Right cardiac atrium (tissue), 5 donors: ENCODE results near the gene USP24. TPM values are rescaled to one million over a fixed set of nuclear protein-coding genes. Genes with fewer than 3 reads are reported as not detected.

Experiments used
- ATAC-seq, 2 donors: fragments of 200-7000 bp; cut with Tn5 transposase; one replicate each; pipeline versions ENCODE4 v1.8.0 to v1.9.1; 2020; ENCODE audit warnings: moderate library complexity in 2 of 2, mild to moderate bottlenecking in 1 of 2
- DNase-seq, 3 donors: peaks; one replicate each; pipeline ENCODE4 v3.0.0-alpha.2; 2020
- H3K27ac ChIP-seq: one replicate; pipeline ENCODE4 v1.5.1; 2013; ENCODE audit warnings: mild to moderate bottlenecking, low read length, control low read depth, moderate library complexity
- H3K27me3 ChIP-seq: one replicate; pipeline ENCODE4 v1.6.1; 2013; ENCODE audit not compliant: control insufficient read depth, insufficient read depth
- H3K4me1 ChIP-seq: one replicate; pipeline ENCODE4 v1.6.1; 2013; ENCODE audit warnings: low read length; ENCODE audit not compliant: control insufficient read depth, insufficient read depth
- H3K4me3 ChIP-seq: one replicate; pipeline ENCODE4 v1.5.1; 2013; ENCODE audit warnings: low read length, control low read depth
- H3K9me3 ChIP-seq: one replicate; pipeline ENCODE4 v1.6.1; 2013; ENCODE audit warnings: low read length; ENCODE audit not compliant: control insufficient read depth
- WGBS: extraction: QIAGEN DNeasy Blood & Tissue Kit; methylation state at CpG from one replicate; pipeline ENCODE4 v1.1.7; 2013; 5-methylcytosine and 5-hydroxymethylcytosine counted together
- intact Hi-C, 4 donors: fragments of 100-400 bp; cut with DNase I; formaldehyde crosslinking; loops; one replicate each; pipeline versions ENCODE4 v1.11.0 to v1.14.0; 2022 to 2023
- long read RNA-seq, 4 donors: library from polyadenylated mRNA; unstranded; transcript quantifications; one replicate each; pipeline ENCODE4 v2.0.0, GENCODE V29; 2020 to 2021
- polyA plus RNA-seq: library from polyadenylated mRNA; stranded (reverse); fragments of 200-250 nt; gene quantifications from one replicate; pipeline ENCODE4 v1.2.3, GENCODE V29; 2013
- total RNA-seq, 4 donors: library from RNA; stranded (reverse); fragmentation: NEBNext Ultra II Directional; extraction: Animal tissue kit (Norgen Biotek cat#: 25700); gene quantifications; one replicate each; pipeline ENCODE4 v1.2.1, GENCODE V29; 2021
- donor health status: healthy with polysubstance abuse.
- donor health status: DM: no; HTN: yes; CAD: no.
- donor health status: DM: no; HTN: no; CAD: no.
- donor health status: DM: no; HTN: yes; CAD: no; lungs with severe emphysema.
- donor health status: DM: yes; HTN: yes; CAD: no.

The USP24 gene
- total RNA-seq (10 to 100 TPM; 32.6 to 35.7 (median 34.7) TPM), polyA plus RNA-seq (11.4 TPM)
- long read RNA-seq, donor 1, partial matches to known transcripts, result 18 of 22 reads
- long read RNA-seq, donor 1, other reads (novel, unspliced or antisense), result 4 of 22 reads
- long read RNA-seq, donor 2, partial matches to known transcripts, result 1 of 2 reads
- long read RNA-seq, donor 2, other reads (novel, unspliced or antisense), result 1 of 2 reads
- long read RNA-seq, donor 3, partial matches to known transcripts, result 3 of 4 reads
- long read RNA-seq, donor 3, other reads (novel, unspliced or antisense), result 1 of 4 reads
- long read RNA-seq, donor 4, full-length matches to known transcripts, result 1 of 2 reads
- long read RNA-seq, donor 4, partial matches to known transcripts, result 1 of 2 reads
- long read RNA-seq, donor 4, other reads (novel, unspliced or antisense), result 0 of 2 reads

- Histone ChIP-seq H3K4me1 (peaks cover 5% of the 10 kb centered on the region), H3K4me3 (peak within 1 kb of the TSS; percentile 96), H3K27me3 (no peaks in the 10 kb centered on the region), H3K9me3 (no peaks in the 10 kb centered on the region), H3K27ac (peak within 1 kb of the TSS; percentile 99)
- intact Hi-C loops, result loop anchor here in 1 of 4 donors (10.0 kb wide), 1 partner anchor 71 kb away; no protein-coding TSS in a partner anchor
- ATAC-seq, result peak; percentile 95 to 96
- WGBS, result under 1% methylated on average over 96 of the region's 96 CpGs
- peak; percentile 79 to 94 (median 92) for DNase-seq
Observed at GRCh38 chr1:55215194-55216021, at the start of gene USP24. USP24 (minus strand) TSS chr1:55215364; CDS start chr1:55215113, 251 bp downstream.

- WGBS, result 56% methylated on average over 1 of the region's 1 CpG
- Histone ChIP-seq H3K27me3 (no peaks in the 10 kb centered on the region), H3K9me3 (no peaks in the 10 kb centered on the region), H3K4me1 (no peaks in the 10 kb centered on the region), H3K4me3 (no peak overlapping the region), H3K27ac (no peak overlapping the region)
- ATAC-seq (no peak), DNase-seq (no peak)
- intact Hi-C loops, result no loop called here
Observed at GRCh38 chr1:55262822-55263221, 47.7 kb upstream of the USP24 start.

- intact Hi-C loops, result no loop called here
- Histone ChIP-seq H3K4me3 (no peak overlapping the region), H3K27ac (no peak overlapping the region), H3K9me3 (no peaks in the 10 kb centered on the region), H3K27me3 (no peaks in the 10 kb centered on the region), H3K4me1 (no peaks in the 10 kb centered on the region)
- no peak for DNase-seq
- WGBS, result 75% methylated on average over 7 of the region's 7 CpGs
- ATAC-seq, result no peak
Observed at GRCh38 chr1:55259911-55260609, 44.9 kb upstream of the USP24 start.

GRCh38 chr1:55257958-55258357 is 42.8 kb upstream of the USP24 start:
- DNase-seq (no peak), ATAC-seq (no peak)
- no peaks in the 10 kb centered on the region for H3K9me3 ChIP-seq
- no peaks in the 10 kb centered on the region for H3K27me3 ChIP-seq
- H3K4me3 ChIP-seq, result no peak overlapping the region
- H3K4me1 ChIP-seq, result no peaks in the 10 kb centered on the region
- 56% methylated on average over 3 of the region's 3 CpGs for WGBS
- H3K27ac ChIP-seq, result no peak overlapping the region
- intact Hi-C loops, result no loop called here

- intact Hi-C loops, result no loop called here
- 86% methylated on average over 3 of the region's 3 CpGs for WGBS
- Histone ChIP-seq H3K4me1 (no peaks in the 10 kb centered on the region), H3K9me3 (no peaks in the 10 kb centered on the region), H3K4me3 (no peak overlapping the region), H3K27ac (no peak overlapping the region), H3K27me3 (no peaks in the 10 kb centered on the region)
- ATAC-seq, result no peak
- DNase-seq, result no peak
Observed at GRCh38 chr1:55255901-55256300, 40.7 kb upstream of the USP24 start.

- H3K27ac ChIP-seq, result no peak overlapping the region
- no peaks in the 10 kb centered on the region for H3K9me3 ChIP-seq
- no peaks in the 10 kb centered on the region for H3K4me1 ChIP-seq
- ATAC-seq (peak in 1 of 2 donors; percentile 37), DNase-seq (no peak)
- H3K27me3 ChIP-seq, result no peaks in the 10 kb centered on the region
- H3K4me3 ChIP-seq, result no peak overlapping the region
- intact Hi-C loops, result no loop called here
- WGBS, result 55% methylated on average over 8 of the region's 8 CpGs
Observed at GRCh38 chr1:55252942-55253589, 37.9 kb upstream of the USP24 start.

- no peak overlapping the region for H3K4me3 ChIP-seq
Observed at GRCh38 chr1:55250399-55251075, 35.4 kb upstream of the USP24 start.

GRCh38 chr1:55249646-55250398 is 34.7 kb upstream of the USP24 start:
- Histone ChIP-seq H3K27ac (peak overlapping the region; percentile 57), H3K9me3 (no peaks in the 10 kb centered on the region), H3K4me1 (no peaks in the 10 kb centered on the region), H3K4me3 (no peak overlapping the region), H3K27me3 (no peaks in the 10 kb centered on the region)
- 80% methylated on average over 7 of the region's 7 CpGs for whole genome bisulfite sequencing
- DNase-seq (no peak), ATAC-seq (no peak)
- intact Hi-C loops, result no loop called here

More at GRCh38 chr1:55250399-55251075, 35.4 kb upstream of the USP24 start:
- DNase-seq (no peak), ATAC-seq (peak in 1 of 2 donors; percentile 67)
- WGBS, result 56% methylated on average over 4 of the region's 4 CpGs
- no peaks in the 10 kb centered on the region for H3K9me3 ChIP-seq
- H3K4me1 ChIP-seq, result no peaks in the 10 kb centered on the region
- no peaks in the 10 kb centered on the region for H3K27me3 ChIP-seq
- intact Hi-C loops, result no loop called here
- peak overlapping the region; percentile 57 for H3K27ac ChIP-seq

GRCh38 chr1:55246896-55247295 is 31.7 kb upstream of the USP24 start:
- Histone ChIP-seq H3K27me3 (no peaks in the 10 kb centered on the region), H3K9me3 (no peaks in the 10 kb centered on the region), H3K4me1 (no peaks in the 10 kb centered on the region), H3K4me3 (no peak overlapping the region), H3K27ac (no peak overlapping the region)
- intact Hi-C loops, result no loop called here
- ATAC-seq, result no peak
- WGBS, result 91% methylated on average over 2 of the region's 2 CpGs
- DNase-seq, result no peak
